ENCODE data around the gene ZSCAN30.

GRCh38 chr18:35331367-35332087 lies 41.5 kb upstream of the ZSCAN30 start:
- TF ChIP-seq ZNF382 (CRISPR knock-in tag; IDR thresholded peaks at IDR 0.05; ENCODE audit: borderline replicate concordance) (no peak), ZBTB3 (CRISPR knock-in tag; IDR thresholded peaks at IDR 0.05; ENCODE audit: borderline replicate concordance, low read depth) (no peak), KAT8 (CRISPR knock-in tag; IDR thresholded peaks at IDR 0.05) (no peak), AHDC1 (CRISPR knock-in tag; IDR thresholded peaks at IDR 0.05; ENCODE audit: borderline replicate concordance) (no peak), PHF8 (CRISPR knock-in tag; IDR thresholded peaks at IDR 0.05) (no peak), ZNF274 (CRISPR knock-in tag; IDR thresholded peaks at IDR 0.05) (no peak), POLR2A (IDR thresholded peaks at IDR 0.05; ENCODE audit: insufficient read depth in 1 of 2, low read depth in 2 of 2, low read length in 2 of 2) (no peak), RBM39 (IDR thresholded peaks at IDR 0.05; ENCODE audit: low read depth, low read length, poor library complexity, severe bottlenecking) (no peak)

All from HepG2 (cell line).